Adipocyte (in vitro differentiated cells): Measurements from ENCODE around the gene YBX3.

Source experiments
- DNase-seq: peaks from one replicate; pipeline ENCODE4 v3.0.0-alpha.2; 2015; ENCODE audit warnings: low read depth
- H3K27me3 ChIP-seq: replicated peaks from 2 replicates; pipeline ENCODE4 v1.7.0; 2013; ENCODE audit warnings: mild to moderate bottlenecking, low read length, moderate library complexity; ENCODE audit not compliant: control insufficient read depth, insufficient read depth
- H3K36me3 ChIP-seq: 2 replicates; pipeline ENCODE4 v1.7.0; 2013; ENCODE audit warnings: low read length, mild to moderate bottlenecking, moderate library complexity; ENCODE audit not compliant: control insufficient read depth, insufficient read depth, severe bottlenecking
- H3K4me1 ChIP-seq: 2 replicates; pipeline ENCODE4 v1.7.0; 2013; ENCODE audit warnings: mild to moderate bottlenecking, low read length, moderate library complexity; ENCODE audit not compliant: control insufficient read depth, insufficient read depth
- H3K4me3 ChIP-seq: 2 replicates; pipeline ENCODE4 v1.7.0; 2013; ENCODE audit warnings: mild to moderate bottlenecking, low read length, moderate library complexity
- H3K9ac ChIP-seq: 2 replicates; pipeline ENCODE4 v1.7.0; 2013; ENCODE audit warnings: mild to moderate bottlenecking, low read length, moderate library complexity
- H3K9me3 ChIP-seq: 2 replicates; pipeline ENCODE4 v1.7.0; 2013; ENCODE audit warnings: mild to moderate bottlenecking, low read length, moderate library complexity; ENCODE audit not compliant: control insufficient read depth

The YBX3 gene

GRCh38 chr12:10721651-10722501 is 1.2 kb downstream of the YBX3 start:
- peaks cover 55% of the 10 kb centered on the region for H3K4me1 ChIP-seq
- peak overlapping the region; percentile 90 for H3K4me3 ChIP-seq
- peak; percentile 98 for DNase-seq
- peak overlapping the region; percentile 94 for H3K9ac ChIP-seq
- no peaks in the 10 kb centered on the region for H3K36me3 ChIP-seq
- H3K9me3 ChIP-seq = no peaks in the 10 kb centered on the region
- H3K27me3 ChIP-seq = no peaks in the 10 kb centered on the region

DNA sequence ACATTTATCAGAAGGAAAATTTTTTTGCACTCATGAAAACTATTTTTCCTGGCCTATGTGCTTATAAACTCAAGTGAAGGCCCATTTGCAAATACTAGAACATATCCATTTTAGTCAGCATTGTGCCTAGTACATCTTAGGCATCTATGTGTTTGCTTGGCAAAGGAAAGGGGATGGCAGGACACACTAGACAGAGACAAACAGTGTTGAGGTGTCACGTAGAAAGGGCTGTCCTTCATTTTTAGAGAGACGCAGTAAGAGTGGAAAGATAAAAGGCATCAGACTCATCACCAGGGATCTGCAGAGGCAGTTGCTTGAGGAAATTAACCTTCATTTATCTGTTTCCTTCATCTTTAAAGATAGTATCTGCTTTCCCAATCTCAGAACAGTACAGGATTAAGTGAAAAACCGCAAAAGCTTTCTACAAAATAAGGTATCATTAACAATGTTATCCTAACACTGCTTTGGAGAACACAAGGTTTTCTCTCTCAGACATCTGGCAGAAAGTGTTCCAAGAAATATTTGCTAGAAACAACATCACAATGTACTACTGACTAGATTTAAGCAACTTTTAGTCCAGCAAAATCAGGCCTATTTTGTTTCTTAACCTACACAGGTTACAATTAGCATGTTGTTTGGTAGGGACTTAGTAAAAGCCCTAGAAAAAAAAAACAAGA is 2.0 kb downstream of the YBX3 start:
- Histone ChIP-seq H3K4me1 (peaks cover 61% of the 10 kb centered on the region), H3K9ac (peak overlapping the region; percentile 94), H3K27me3 (no peaks in the 10 kb centered on the region), H3K9me3 (no peaks in the 10 kb centered on the region), H3K36me3 (no peaks in the 10 kb centered on the region), H3K4me3 (peak overlapping the region; percentile 90)
- peak; percentile 41 for DNase-seq

DNA sequence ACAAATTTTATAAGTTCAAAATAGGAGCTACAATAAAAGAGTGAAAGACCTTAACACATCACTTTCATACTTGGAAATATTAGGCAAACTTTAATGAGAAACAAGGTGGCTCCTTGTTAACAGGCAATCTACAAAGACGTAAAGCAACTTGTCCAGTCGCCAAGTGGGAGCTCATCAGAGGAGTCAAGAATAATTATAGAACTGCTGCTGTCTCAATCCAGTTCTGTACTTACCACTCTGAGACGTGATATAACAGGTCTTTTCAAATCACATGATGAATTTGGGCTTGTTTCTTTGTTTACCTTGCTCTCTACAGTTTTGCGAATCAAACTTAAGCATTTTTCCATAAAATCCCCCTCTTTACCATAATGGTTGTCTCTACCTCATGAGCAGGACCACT is 3.6 kb downstream of the YBX3 start:
- no peaks in the 10 kb centered on the region for H3K27me3 ChIP-seq
- DNase-seq = no peak
- H3K4me1 ChIP-seq = peaks cover 62% of the 10 kb centered on the region
- H3K9ac ChIP-seq = peak overlapping the region; percentile 94
- H3K36me3 ChIP-seq = peaks cover 15% of the 10 kb centered on the region
- H3K9me3 ChIP-seq = no peaks in the 10 kb centered on the region
- H3K4me3 ChIP-seq = peak overlapping the region; percentile 90

DNA sequence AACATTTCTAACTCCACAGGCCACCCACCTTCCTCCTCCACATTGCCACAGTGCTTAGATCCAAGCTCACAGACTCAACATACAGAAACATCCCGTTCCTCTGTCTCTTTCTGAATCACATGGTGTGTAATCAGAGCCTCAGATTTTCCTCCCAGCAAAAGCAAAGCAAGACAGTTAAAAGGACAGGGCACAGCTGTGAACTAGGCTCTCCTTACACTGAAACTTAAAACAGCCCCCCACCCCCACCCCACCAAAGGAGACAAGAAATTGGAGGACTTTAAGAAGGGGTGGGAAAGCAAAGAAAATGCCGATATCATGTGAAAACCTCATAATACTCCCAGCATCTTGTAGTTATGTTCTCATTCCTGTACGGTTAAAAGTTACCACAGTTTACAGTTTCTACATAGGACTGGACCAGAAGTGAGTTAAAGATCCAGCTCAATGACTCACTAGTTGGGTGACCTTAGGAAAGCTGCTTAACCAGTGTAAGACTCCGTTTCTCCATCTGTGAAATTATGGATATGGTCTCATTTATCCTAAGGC is 4.8 kb downstream of the YBX3 start:
- Histone ChIP-seq H3K4me3 (peak overlapping the region; percentile 90), H3K27me3 (no peaks in the 10 kb centered on the region), H3K4me1 (peaks cover 53% of the 10 kb centered on the region), H3K9ac (peak overlapping the region; percentile 83), H3K9me3 (no peaks in the 10 kb centered on the region), H3K36me3 (peaks cover 27% of the 10 kb centered on the region)
- DNase-seq = peak; percentile 77

GRCh38 chr12:10717410-10717809 is 5.7 kb downstream of the YBX3 start:
- Histone ChIP-seq H3K36me3 (peaks cover 36% of the 10 kb centered on the region), H3K4me1 (peaks cover 53% of the 10 kb centered on the region), H3K4me3 (peak overlapping the region; percentile 90), H3K9ac (peak overlapping the region; percentile 83), H3K27me3 (no peaks in the 10 kb centered on the region), H3K9me3 (no peaks in the 10 kb centered on the region)
- peak; percentile 24 for DNase-seq

DNA sequence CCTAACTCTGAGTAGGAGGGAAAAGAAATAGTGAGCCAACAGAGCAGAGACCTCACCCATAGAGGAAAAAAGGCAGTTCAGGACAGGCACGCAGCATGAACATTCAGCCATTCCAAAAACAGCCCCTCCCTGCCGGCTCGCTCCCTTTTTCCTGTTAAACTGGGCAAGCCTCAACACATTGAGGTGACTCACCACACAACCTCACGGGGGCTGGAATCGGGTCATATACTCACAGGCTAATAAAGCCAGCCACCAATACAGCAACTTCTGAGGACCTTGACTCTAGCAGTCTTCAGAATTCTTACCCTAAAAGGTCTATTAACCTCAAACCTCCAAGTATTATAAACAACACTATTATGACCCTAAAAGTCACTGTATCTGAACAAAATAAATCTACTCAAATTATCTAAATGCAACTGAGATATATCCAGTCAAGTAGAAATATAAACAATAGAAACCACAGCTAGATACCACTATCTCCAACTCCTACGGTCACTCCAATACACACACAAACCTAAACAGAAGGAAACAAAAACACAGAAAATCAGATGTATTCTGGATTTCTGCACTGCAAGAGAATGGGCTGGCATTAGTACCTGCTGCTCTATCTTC is 6.3 kb downstream of the YBX3 start:
- DNase-seq = peak; percentile 95
- no peaks in the 10 kb centered on the region for H3K27me3 ChIP-seq
- peak overlapping the region; percentile 83 for H3K9ac ChIP-seq
- H3K9me3 ChIP-seq = no peaks in the 10 kb centered on the region
- H3K4me1 ChIP-seq = peaks cover 53% of the 10 kb centered on the region
- peak overlapping the region; percentile 90 for H3K4me3 ChIP-seq
- H3K36me3 ChIP-seq = peaks cover 42% of the 10 kb centered on the region

DNA sequence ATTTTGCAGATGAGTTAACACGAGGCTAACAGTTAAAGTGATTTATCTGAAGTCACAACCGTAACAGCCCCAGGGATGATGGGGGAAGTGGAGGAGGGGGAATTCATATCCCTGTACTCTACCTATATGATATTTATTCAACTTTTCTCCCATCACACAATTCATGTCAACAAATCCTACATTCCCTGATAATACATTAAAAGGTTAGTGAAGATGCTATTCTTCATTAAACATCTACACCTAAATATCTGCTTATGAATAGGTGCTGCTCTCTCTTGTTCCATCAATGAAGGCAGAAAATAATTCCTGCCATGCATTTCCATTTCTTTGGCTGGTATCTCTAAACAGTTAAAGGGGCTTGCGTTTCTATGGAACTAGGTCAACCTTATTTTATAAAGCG is 6.8 kb downstream of the YBX3 start:
- H3K4me3 ChIP-seq = peak overlapping the region; percentile 90
- H3K9me3 ChIP-seq = no peaks in the 10 kb centered on the region
- H3K4me1 ChIP-seq = peaks cover 53% of the 10 kb centered on the region
- H3K27me3 ChIP-seq = no peaks in the 10 kb centered on the region
- peaks cover 47% of the 10 kb centered on the region for H3K36me3 ChIP-seq
- DNase-seq = no peak
- H3K9ac ChIP-seq = peak overlapping the region; percentile 83

DNA sequence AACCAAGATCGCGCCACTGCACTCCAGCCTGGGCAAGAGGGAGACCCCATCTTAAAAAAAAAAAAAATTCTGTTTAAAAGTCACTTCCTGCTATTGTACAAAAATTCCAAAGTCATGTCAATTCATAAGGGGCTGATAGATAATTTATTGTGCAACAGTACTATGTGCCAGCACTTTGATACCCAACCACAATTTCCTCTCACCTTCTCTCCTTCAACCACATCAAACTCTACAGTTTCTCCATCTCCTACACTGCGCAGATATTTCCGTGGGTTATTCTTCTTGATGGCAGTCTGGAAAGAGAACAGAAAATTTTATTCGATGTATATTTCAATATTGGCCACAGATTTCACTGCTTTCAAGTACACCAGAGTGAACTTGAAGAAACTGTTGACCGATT is 7.6 kb downstream of the YBX3 start:
- Histone ChIP-seq H3K9me3 (no peaks in the 10 kb centered on the region), H3K4me3 (no peak overlapping the region), H3K9ac (no peak overlapping the region), H3K27me3 (no peaks in the 10 kb centered on the region), H3K36me3 (peaks cover 55% of the 10 kb centered on the region), H3K4me1 (peaks cover 46% of the 10 kb centered on the region)
- no peak for DNase-seq

GRCh38 chr12:10709808-10710207 is 13.3 kb downstream of the YBX3 start:
- H3K4me1 ChIP-seq = peaks cover 13% of the 10 kb centered on the region
- H3K27me3 ChIP-seq = no peaks in the 10 kb centered on the region

GRCh38 chr12:10708862-10709261 is 14.3 kb downstream of the YBX3 start:
- Histone ChIP-seq H3K4me1 (peaks cover 13% of the 10 kb centered on the region), H3K4me3 (no peak overlapping the region), H3K36me3 (peaks cover 89% of the 10 kb centered on the region), H3K9ac (no peak overlapping the region), H3K27me3 (no peaks in the 10 kb centered on the region), H3K9me3 (no peaks in the 10 kb centered on the region)
- no peak for DNase-seq

More at GRCh38 chr12:10709808-10710207, 13.3 kb downstream of the YBX3 start:
- no peak overlapping the region for H3K9ac ChIP-seq
- no peak overlapping the region for H3K4me3 ChIP-seq
- no peaks in the 10 kb centered on the region for H3K9me3 ChIP-seq
- DNase-seq = no peak
- H3K36me3 ChIP-seq = peaks cover 89% of the 10 kb centered on the region

DNA sequence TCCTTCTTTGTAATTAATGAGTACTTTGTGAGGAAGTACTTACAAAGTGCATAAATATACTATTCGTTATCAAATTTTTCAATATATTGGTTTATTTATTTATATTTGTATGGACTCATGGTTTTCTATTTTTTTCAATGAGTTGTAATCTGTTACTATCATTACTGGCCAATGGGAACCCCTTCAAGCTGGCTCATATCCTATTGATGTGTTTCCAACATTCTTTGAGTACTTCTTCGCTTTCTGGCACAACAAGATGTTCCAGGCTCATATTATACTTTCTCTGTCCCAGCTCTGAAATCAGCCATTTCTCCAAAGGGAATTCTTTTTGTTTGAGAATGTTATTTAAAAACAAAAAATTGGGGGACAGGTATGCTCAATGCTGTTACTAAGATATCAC is 17.5 kb downstream of the YBX3 start:
- peak; percentile 59 for DNase-seq
- Histone ChIP-seq H3K9me3 (no peaks in the 10 kb centered on the region), H3K36me3 (peaks cover 90% of the 10 kb centered on the region), H3K4me1 (peaks cover 25% of the 10 kb centered on the region), H3K27me3 (no peaks in the 10 kb centered on the region), H3K9ac (peak overlapping the region; percentile 18), H3K4me3 (peak overlapping the region; percentile 53)
